ENCODE data around the gene THRB.

GRCh38 chr3:24450160-24450907, 44.3 kb downstream of the THRB start:
- TF ChIP-seq CTCF (IDR thresholded peaks at IDR 0.05) (no peak), POLR2A (IDR thresholded peaks at IDR 0.05) (no peak), POLR2AphosphoS5 (IDR thresholded peaks at IDR 0.05) (no peak)
